Activated T-cell treated with anti-CD3 and anti-CD28 coated beads for 48 hours (primary cell): Measurements from ENCODE around the gene C3orf52.
"Not testable (repeated sequence)": the region's sequence is repeated elsewhere in the genome, so short reads cannot be mapped to it uniquely, and the experiment has no call there.

Source experiments
- DNase-seq: peaks from one replicate; pipeline ENCODE4 v3.0.0-alpha.2; 2020; ENCODE audit warnings: low read depth

C3orf52 gene, protein sequence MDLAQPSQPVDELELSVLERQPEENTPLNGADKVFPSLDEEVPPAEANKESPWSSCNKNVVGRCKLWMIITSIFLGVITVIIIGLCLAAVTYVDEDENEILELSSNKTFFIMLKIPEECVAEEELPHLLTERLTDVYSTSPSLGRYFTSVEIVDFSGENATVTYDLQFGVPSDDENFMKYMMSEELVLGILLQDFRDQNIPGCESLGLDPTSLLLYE

DNA sequence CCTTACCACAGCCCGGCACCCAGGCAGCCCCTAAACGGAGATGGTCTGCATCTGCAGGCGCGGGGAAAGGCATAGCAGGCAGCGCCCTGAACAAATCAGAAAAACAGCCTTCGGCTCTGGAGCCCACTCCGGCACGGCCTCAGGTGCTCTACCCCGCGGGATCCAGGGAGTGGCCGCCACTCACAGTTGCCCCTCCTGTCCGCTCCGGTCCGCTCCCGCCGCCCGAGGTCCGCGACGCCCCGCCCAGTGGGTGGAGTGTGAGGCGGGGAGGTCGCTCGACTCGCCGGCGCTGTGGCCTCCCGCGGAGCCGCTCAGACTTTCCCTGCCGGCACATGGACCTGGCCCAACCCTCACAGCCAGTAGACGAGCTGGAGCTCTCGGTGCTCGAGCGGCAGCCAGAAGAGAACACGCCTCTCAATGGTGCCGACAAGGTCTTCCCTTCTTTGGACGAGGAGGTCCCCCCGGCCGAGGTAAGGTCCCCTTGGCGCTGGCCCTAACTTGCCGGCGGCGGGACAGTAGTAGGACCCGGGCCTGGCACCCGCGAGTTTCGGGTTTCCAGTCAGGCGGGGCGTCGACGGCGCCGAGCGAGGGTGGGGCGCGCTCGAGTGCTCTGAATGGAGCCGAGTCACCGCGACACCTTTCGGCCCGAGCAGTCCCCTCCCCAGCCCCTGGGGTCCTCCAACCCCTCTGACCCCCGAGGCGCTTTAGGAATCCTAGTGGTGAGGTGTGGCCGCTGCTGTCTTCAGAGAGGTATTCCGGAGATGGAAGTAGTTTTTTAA is at the start of gene C3orf52:
C3orf52 (plus strand) TSS at position 314 of the 779 bp plus-strand sequence; CDS start at position 333, 19 bp downstream.
- DNase-seq: peak; percentile 56

DNA sequence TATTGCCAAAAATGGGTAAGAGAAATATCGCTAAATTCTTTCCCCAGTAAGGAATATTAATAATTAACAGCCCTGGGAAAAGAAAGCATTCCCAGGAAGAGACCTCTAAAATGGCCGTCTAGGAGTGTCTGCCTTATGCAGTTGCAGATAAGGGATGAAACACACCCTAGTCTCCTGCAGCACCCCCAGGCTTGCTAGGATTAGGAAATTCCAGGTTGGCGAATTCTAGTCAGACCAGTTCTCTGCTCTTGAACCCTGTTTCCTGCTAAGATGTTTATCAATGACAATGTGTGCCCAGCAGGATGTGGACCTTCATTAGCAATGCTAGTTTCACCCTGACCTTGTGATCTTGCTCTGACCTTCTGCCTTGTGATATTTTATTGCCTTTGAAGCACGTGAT is 49.0 kb upstream of the C3orf52 start:
- not testable (repeated sequence) for DNase-seq

DNA sequence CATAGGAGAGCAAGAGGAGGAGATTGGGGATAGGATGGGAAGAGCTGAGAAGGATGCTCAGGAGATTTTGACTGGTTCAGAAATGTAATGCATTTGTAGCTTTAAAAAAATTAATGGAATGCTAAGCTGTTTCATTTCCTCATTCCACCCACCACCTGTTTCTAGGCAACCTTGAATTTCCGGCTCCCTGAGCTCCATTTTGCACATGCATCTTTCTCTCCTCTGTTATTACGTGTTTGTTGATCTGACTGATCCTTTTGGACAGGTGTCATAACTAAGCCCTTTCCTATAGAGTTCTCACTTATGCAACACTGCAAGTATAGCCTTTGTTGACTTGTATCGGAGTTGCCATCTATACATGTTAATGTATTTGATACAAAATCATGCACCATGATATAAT is 47.3 kb upstream of the C3orf52 start:
- DNase-seq: no peak

DNA sequence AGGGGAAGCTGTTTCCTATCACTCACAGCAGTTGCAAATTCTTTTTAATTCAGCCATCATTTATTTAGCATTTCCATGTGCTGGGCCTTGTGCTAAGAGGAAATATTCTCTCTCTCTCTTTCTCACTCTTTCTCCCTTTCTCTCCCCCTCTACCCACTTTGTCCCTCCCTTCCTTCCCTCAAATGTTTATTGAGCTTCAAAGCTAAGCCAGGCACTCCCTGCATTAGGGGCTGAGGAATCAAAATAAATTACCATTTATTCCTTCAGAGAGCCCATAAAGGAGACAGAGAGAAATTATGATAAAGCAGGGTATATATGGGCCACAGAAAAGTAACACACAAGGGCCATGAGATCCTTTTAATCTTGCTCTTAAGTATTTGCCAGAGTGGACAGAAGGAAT is 44.9 kb upstream of the C3orf52 start:
- no peak for DNase-seq

GRCh38 chr3:112042842-112043280 is 43.3 kb upstream of the C3orf52 start:
- DNase-seq: no peak

DNA sequence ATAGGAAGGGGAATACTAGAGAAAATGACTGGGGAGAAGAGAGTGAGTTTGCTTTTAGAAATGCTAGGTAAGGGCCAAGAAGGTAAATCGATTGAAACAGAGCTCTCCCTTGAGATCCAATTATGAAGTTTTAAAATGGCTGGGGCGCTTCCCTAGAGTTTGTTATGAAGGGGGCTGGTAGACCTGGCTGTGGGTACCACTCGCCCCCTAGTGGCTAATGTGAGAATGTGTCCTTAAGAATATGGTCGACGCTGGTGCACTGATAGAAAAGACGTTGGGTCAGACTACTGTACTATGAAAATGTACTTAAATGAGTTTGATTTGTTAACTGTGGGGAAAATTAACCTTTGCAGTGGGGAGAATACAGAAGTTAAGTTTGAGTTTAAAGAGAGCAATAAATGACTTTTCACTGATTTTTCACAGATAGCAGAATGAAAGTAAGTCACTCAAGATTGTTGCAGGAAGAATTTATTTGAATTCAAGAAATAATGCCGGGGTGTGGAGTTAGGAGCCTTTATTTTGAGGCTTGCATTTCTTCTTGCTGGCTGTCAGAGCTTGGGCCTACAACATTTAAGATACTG is 42.5 kb upstream of the C3orf52 start:
- DNase-seq: peak; percentile 12

DNA sequence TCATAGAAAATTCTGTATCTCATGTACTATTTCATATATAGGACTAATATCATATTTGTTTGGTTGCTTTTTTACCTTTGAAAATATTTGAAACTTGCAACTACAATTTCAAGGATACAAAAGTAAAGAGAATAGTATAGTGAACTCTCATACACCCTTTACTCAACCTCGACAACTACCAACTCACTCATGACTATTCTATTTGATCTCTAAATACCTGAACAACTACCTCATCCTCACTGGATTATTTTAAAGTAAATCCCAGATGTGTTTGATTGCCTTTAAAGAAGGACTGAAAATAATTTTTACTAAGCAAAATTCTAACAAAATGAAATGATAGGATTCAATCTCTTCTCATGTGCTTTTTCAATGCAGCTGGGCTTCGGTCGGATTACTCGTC is 39.6 kb upstream of the C3orf52 start:
- DNase-seq: no peak

DNA sequence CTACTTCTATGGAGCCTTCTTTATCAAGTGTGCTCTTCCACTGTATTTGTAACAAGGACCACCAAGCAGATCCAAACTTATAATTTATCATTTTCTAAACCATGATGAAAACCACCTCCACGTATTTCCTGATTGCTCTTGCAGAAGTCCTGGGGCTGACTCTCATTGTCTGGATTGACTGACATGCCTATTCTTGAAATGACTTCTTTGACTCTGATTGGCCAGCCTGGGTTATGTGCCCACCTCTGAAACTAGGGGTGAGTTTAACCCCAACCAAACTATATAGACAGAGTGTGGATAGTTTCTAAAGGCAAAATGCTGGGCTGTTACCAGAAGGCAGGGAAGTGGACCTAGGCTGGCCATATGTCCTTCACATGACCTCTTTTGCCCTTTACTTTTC is 38.9 kb upstream of the C3orf52 start:
- DNase-seq: no peak

- no peak for DNase-seq
Observed at GRCh38 chr3:112048911-112049310, 37.3 kb upstream of the C3orf52 start.

DNA sequence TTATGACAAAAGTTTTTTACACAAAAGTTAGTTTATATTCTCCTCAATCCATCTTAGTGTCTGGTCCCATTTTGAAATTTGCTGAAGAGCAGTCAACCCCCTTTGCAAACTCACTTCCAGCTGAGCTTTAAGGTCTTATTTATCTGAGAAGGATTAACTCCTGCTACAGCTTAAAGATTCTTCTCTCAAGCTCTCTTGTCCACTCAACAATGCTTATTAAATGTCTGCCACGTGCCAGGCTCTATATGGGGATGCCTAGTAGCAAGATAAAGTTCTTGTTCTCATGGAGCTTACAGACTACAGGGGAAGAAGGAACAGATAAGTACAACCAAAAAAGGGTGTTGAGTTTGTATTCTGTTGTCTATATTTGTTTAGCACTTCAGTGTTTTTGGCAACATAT is 33.0 kb upstream of the C3orf52 start:
- no peak for DNase-seq

DNA sequence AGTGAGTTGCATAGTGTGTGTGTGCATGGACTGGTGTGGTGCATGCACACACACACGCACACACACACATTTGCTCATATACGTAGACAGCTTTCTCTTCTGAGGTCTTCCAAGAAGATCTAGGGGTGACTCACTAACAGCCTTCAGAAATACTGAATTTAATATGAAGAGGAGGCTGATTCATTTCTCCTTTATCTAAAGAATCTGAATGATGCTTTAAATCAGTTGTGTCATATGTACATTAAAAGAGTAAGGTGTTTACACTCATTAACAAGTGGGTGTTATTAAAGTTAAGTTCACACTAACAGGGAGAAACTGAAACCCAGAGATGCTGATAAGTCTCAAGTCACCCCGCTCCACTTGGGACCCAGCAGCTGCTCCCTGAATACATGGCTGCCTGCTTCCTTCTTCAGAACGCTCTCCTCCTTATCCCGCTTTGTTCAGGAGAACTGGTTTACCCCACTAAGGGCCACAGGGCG is 29.7 kb upstream of the C3orf52 start:
- no peak for DNase-seq

- DNase-seq: no peak
Observed at GRCh38 chr3:112059497-112059896, 26.7 kb upstream of the C3orf52 start.

GRCh38 chr3:112061152-112061551 is 25.0 kb upstream of the C3orf52 start:
- DNase-seq: no peak

GRCh38 chr3:112072387-112073060 is 13.7 kb upstream of the C3orf52 start:
- peak; percentile 43 for DNase-seq

DNA sequence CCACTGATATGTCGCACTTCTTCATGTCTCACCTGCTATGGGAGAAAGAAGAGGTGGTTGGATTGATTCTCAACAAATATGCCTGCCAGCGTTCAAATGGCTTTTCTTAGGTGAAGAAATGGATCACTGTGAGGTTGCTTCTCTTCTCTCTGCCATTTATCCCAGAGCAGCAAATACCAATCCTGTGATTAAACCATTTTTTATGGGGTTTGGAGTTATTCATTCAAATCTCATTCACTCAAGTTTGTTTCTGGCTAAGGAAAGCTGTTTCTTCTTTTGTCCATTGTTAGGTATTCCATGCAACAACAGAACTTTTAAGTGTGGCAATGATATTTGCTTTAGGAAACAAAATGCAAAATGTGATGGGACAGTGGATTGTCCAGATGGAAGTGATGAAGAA is 12.2 kb upstream of the C3orf52 start:
- no peak for DNase-seq

GRCh38 chr3:112074616-112075497 is 11.3 kb upstream of the C3orf52 start:
- DNase-seq: no peak

- no peak for DNase-seq
Observed at GRCh38 chr3:112078125-112079083, 7.8 kb upstream of the C3orf52 start.

GRCh38 chr3:112083239-112083638 is 3.0 kb upstream of the C3orf52 start:
- DNase-seq: no peak

GRCh38 chr3:112084980-112085705 is 1.0 kb upstream of the C3orf52 start:
- no peak for DNase-seq

DNA sequence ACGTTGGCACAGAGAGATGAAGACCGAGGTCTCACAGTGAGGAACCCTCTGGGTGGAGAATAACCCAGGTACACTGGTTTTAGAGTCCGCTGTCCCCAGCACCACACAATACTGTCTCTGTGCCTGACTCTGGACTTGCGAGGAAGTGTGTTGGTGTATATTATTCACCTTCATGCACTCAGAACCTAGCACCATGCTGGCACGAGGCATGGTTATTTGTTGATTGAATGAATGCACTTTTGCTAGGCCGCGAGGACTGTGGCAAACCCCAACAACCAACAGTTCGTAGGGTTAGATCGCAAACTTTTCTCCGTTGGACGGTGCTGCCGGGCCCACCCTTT is 484 bp upstream of the C3orf52 start:
- no peak for DNase-seq
